Breast epithelium (tissue), 3 donors: ENCODE data around the gene TRAF5.

Experiments used
- CTCF ChIP-seq, 3 donors: fragments of 450-650 bp; IDR thresholded peaks; one replicate each; pipeline ENCODE4 v1.5.1; 2016 to 2017; ENCODE audit warnings: antibody characterized with exemption in 3 of 3, mild to moderate bottlenecking in 3 of 3, moderate library complexity in 3 of 3
- POLR2A ChIP-seq: fragments of 450-650 bp; IDR thresholded peaks from one replicate; pipeline ENCODE4 v1.6.1; 2016; ENCODE audit warnings: antibody characterized with exemption, mild to moderate bottlenecking, moderate library complexity
- POLR2AphosphoS5 ChIP-seq, 3 donors: sonication (generic); formaldehyde crosslinking; IDR thresholded peaks; one replicate each; pipeline ENCODE4 v1.6.1; 2017; ENCODE audit warnings: antibody characterized with exemption in 3 of 3

GRCh38 chr1:211332036-211332616 is 5.5 kb downstream of the TRAF5 start:
- TF ChIP-seq CTCF (IDR thresholded peaks at IDR 0.05) (no peak), POLR2A (no peak), POLR2AphosphoS5 (IDR thresholded peaks at IDR 0.05) (no peak)
